Activated CD8-positive, alpha-beta memory T cell treated with anti-CD3 and anti-CD28 coated beads for 48 hours (primary cell): ENCODE measurements around the gene LCN9.
"Not testable (repeated sequence)": the region's sequence is repeated elsewhere in the genome, so short reads cannot be mapped to it uniquely, and the experiment has no call there.

ENCODE experiments used
- DNase-seq, 3 experiments: peaks; one replicate each; pipeline ENCODE4 v3.0.0-alpha.2; 2020; ENCODE audit warnings: low read depth in 2 of 3, low spot score in 2 of 3

Gene LCN9

DNA sequence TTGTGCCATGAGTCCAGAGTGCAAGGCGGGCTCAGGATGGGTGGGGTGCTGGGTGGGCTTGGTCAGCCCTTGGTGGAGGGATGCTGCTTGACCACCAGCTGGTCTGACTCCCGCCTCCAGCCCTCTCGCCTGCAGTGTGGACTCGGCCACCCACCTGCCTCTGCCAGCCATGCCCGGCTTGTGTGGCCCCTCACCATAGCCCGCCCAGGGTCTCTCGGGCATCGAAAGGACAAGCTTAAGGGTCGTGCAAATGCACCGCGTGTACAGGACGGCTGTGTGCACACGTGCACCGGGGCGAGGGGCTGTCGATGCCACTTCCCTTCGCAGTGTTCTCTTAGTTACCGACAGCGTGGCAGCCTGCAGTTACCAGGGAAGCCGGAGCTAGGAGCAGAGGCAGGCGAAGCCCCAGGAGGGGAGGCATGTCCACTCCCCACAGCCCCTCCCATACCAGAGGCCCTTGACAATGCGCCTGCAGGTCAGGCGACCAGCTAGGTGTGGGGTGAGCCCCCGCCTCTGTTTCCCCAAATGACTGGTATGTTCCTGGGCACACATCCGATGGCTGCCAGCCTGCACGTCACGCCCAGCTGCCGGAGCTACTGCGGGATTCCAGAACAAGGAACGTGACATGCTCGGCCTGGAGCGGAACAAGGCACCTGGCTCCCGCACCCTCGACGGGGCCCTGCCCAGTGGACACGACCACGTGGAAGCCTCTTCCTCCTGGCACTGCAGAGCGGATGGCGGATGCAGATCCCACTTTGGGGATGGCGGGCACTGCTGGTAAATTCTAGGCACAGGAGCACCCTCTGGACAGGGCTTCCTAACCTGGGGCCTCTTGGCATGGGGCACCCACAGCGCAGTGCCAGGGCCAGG lies 7.8 kb downstream of the LCN9 start:
- no peak for DNase-seq

- DNase-seq: no peak
Measured at GRCh38 chr9:135671591-135672041, 8.5 kb downstream of the LCN9 start.

- not testable (repeated sequence) for DNase-seq
Measured at GRCh38 chr9:135672786-135673185, 9.7 kb downstream of the LCN9 start.

DNA sequence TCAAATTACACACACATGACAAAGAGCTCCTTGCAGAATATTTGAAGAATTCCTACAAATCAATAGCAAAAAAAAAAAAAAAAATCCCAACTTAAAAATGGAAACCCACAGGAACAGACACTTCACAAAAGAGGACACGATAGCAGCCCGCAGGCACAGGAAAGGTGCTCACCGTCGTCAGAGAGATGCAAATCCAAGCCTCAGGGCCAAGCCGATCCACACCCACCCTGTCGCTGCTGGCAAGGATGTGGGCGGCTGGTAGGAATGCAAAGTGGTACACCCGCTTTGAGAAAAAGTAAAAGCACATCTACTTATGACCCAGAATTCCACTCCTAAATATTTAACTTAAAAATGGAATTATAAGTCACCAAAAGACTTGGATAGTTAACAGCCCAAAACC lies 10.8 kb downstream of the LCN9 start:
- no peak for DNase-seq

- DNase-seq: no peak
Measured at GRCh38 chr9:135674977-135675376, 11.9 kb downstream of the LCN9 start.

DNA sequence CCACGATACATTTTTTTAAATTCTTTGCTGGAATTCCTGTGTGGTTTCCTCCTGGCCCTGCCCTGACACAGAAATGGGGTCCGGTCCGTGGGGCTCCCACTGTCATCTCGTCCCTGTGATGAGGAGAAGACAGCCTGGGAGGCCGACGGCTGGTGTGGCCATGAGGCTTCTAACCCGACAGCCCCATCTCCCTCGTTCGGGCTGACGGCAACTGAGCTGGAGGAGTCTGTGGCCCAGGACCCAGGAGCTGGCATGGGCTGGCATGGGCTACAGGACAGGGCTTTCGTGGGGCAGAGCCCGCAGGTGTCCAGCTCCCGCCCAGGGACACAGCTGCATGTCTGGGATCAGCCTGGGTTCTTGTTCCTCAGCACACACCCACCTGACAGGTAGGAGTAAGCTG lies 13.8 kb downstream of the LCN9 start:
- no peak for DNase-seq

DNA sequence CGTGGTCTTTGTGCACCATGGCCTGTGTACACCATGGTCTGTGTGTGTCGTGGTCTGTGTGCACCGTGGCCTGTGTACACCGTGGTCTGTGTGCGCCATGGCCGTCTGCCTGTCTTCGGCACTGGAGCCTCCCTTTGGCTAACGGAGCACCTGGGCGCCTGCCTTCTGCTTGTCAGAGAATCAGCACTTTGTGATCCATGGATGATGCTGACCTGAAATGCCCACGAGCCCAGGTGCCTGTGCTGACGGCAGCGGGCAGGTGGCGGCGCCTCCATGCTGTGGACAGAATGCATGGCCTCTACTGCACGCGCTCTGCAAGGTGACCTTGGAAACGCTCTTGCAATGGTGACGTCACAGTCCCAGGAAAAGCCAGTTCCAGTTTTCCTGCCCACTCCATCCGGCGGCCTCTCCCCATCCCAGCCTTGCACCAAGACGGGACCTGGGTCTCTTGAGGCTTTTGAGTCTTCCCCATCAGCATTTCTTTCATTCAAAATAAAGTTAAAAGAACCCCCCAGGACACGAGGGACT lies 14.6 kb downstream of the LCN9 start:
- DNase-seq: no peak

GRCh38 chr9:135678236-135679017 lies 15.3 kb downstream of the LCN9 start:
- no peak for DNase-seq

GRCh38 chr9:135680056-135680455 lies 16.9 kb downstream of the LCN9 start:
- DNase-seq: no peak

- DNase-seq: no peak
Measured at GRCh38 chr9:135681161-135681560, 18.1 kb downstream of the LCN9 start.

DNA sequence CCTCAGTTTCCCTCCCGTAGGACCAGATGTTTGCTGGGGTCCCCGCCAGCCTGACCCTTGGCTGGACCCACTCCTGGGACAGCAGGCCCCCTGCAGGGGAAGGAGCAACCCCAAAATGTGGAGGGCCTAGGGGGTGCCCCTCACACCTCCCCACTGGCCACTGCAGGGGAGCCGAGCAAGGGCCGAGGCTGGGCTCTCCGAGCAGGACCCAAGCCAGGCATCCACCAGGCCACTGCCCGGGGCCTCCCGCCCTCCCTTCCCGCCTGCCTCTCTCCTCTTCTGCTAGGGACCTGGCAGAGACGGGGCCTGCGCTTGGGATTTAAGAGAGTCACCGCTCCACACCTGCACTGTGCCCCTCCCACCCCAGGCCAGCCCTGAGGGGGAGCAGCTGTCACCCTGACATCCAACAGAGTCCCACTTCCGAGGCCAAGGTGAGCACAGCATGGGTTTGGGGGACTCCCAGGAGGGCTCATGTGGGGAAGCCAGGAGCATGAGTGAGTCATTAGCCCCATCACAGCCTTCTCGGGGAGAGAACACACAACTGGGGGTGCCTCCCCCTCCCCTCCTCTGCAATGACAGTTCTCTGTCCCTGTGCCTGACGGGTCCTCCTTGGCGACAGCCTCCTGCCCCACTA lies 20.4 kb downstream of the LCN9 start:
- no peak for DNase-seq

GRCh38 chr9:135684691-135685090 lies 21.6 kb downstream of the LCN9 start:
- DNase-seq: no peak

GRCh38 chr9:135687216-135687615 lies 24.1 kb downstream of the LCN9 start:
- DNase-seq: no peak

- no peak for DNase-seq
Measured at GRCh38 chr9:135689011-135689410, 25.9 kb downstream of the LCN9 start.

DNA sequence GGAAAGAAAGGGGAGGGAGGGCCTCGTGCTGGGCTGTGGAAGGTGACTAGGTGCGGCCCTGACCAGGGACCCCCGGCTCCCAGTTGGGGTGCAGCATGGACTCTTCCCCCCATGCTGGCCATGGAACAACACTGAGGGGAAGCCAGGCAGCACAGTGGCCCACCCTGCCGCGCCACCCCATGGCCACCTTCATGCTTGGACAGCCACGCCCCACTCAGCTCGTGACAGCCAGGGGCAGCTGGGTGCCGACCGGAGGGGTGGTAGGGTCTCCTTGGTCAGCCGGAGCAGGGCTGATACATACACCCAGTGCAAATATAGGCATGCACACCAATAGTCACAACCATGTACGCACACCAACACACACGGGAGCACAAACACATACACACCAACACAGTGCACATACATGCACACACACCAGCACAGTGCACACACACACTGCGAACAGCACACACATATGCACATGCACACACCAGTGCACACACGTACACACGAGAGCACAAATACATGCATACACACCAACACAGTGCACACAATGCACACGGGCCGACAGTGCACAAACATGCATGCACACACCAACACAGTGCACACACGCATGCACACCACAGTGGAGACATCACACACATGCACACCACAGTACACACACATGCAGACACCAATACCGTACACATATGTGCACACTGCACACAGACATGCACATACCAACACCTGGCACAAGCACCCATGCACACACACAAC lies 27.9 kb downstream of the LCN9 start:
- no peak for DNase-seq

- no peak for DNase-seq
Measured at GRCh38 chr9:135692410-135692809, 29.3 kb downstream of the LCN9 start.

- DNase-seq: no peak
Measured at GRCh38 chr9:135693265-135693664, 30.2 kb downstream of the LCN9 start.

DNA sequence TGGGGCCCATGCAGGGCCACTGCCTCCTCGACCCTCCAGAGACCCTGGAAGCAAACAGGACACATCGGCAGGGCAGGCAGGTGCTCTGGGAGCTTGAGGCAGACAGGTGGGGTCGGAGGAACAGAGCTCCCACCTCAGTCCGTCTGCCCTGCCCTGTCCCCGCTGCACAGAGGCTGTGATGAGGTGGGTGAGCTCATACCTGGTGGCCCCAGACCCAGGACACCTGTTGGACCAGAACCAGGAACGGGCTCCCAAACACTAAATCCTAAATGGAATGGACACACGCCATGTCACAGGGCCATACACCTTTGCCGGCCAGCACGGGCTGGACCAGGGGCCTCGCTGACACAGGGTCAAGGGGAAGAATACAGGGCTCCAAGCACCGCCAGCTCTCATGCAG lies 30.7 kb downstream of the LCN9 start:
- no peak for DNase-seq

DNA sequence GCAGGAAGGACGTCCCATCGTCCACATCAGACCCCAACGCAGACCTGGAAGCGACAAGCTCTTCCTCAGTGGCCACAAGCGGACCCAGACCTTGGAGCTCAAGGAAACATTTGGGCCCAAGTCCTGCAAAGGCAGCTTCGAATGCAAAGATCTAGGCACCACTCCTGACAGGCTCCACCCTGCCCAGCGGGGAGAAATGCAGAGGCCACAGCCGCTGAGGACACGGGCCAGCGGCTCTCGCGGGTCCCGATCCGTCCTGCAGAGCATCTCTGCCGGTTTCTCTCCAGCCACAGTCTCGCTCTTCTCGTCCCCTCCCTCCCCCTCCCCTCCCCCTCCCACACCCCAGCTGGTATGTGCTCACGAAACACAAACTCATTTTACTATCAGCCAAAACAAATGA lies 31.3 kb downstream of the LCN9 start:
- DNase-seq: no peak

DNA sequence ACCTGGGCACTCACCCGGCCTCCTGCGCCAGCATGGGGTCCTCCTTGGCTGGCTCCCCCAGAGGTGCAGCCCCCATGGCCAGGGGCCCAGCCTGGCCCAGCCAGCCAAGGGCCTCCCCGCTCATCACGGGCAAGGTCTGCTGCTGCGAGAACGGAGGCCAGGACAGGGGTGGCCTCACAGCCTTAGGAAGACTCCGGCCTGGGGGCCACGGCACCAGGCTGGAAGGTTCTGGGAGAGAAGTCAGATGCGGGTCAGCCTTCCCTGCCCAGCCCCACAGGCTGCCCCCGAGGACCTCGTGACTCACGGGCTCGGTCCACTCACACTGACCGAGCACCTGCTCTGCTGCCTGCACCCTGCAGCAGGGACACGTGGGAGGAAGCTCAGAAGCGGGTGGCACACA lies 31.9 kb downstream of the LCN9 start:
- no peak for DNase-seq

DNA sequence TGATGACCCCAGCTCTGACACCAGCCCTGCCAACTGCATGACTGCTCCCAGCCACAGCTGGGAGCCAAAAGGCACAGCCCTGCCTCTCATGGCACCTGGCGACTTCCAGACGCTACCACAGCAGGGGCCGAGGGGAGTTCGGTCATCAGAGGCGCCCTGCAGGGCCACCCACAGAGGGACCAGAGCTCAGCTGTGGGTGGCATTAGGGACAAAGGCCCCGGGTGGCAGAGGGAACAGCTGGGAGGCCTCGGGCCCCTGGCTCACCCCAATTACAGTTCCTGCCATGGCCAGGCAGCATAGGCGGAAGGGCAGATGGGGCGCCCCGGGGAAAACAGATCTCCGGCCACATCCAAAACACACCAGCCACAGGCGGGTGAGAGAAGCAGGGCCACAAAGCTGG lies 32.5 kb downstream of the LCN9 start:
- no peak for DNase-seq
